ENCODE data around the gene RB1. TPM values are rescaled to one million over a fixed set of nuclear protein-coding genes. Genes with fewer than 3 reads are reported as not detected.

RB1 gene
- total and polyA plus RNA-seq, 11 donors, result 8.5 to 52.1 (median 26.7) TPM

DNA sequence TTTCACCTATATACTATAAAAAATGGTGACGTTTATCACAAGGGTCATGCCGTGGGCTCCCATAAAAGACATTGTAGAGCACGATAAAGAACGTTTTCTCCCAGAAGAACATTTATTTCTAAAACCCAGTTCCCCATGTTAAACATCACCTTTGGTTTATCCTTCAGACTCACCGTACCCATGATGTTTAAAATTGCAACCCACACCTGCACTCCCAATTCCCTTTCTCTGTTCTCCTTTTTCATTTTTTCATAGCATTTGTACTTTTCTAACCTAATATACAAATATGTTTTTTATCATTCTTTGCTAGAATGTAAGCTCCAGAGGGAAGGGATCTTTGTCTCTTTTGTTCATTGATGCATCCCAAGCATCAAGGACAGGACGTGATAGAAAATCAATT is 227.3 kb downstream of the RB1 start:
- peak overlapping the region in 10 of 12 donors; percentile 95 to 99 (median 98) for H3K27ac ChIP-seq
- TF ChIP-seq, protein P1, sequence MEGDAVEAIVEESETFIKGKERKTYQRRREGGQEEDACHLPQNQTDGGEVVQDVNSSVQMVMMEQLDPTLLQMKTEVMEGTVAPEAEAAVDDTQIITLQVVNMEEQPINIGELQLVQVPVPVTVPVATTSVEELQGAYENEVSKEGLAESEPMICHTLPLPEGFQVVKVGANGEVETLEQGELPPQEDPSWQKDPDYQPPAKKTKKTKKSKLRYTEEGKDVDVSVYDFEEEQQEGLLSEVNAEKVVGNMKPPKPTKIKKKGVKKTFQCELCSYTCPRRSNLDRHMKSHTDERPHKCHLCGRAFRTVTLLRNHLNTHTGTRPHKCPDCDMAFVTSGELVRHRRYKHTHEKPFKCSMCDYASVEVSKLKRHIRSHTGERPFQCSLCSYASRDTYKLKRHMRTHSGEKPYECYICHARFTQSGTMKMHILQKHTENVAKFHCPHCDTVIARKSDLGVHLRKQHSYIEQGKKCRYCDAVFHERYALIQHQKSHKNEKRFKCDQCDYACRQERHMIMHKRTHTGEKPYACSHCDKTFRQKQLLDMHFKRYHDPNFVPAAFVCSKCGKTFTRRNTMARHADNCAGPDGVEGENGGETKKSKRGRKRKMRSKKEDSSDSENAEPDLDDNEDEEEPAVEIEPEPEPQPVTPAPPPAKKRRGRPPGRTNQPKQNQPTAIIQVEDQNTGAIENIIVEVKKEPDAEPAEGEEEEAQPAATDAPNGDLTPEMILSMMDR (IDR thresholded peaks at IDR 0.05), result no peak
- TF ChIP-seq POLR2A (IDR thresholded peaks at IDR 0.05), result no peak
- WGBS, 4 donors, result 75 to 92% (median 84%) methylated on average over 6 of the region's 6 CpGs

More for the DNA sequence above, 227.3 kb downstream of the RB1 start:
- H3K36me3 ChIP-seq, result no peaks in the 10 kb centered on the region
- H3K27me3 ChIP-seq, result no peaks in the 10 kb centered on the region
- intact Hi-C loops (cut with DNase I), result loop anchor here in 6 of 10 donors (5.0 kb wide), 7 partner anchors 36 to 299 kb away; partner anchors contain the start of genes ITM2B (in 1 of the 6) and LPAR6 (in 1 of the 6)
- DNase-seq, result no peak
- peak overlapping the region in 7 of 12 donors; percentile 59 to 83 (median 74) for H3K4me3 ChIP-seq
- H3K4me1 ChIP-seq, result peaks cover 0 to 70% (median 26%) of the 10 kb centered on the region in 12 donors
- no peaks in the 10 kb centered on the region for H3K9me3 ChIP-seq
- no peak for ATAC-seq

Other genes with a start within 250 kb of the RB1 start
- gene MED4, start 208.6 kb upstream of the RB1 start, total RNA-seq, result 10 to 100 TPM; 24.9 to 50.3 (median 46.0) TPM
- gene MED4, start 208.6 kb upstream of the RB1 start, polyA plus RNA-seq, result 10 to 100 TPM; 48.9 to 50.6 TPM
- 100 to 1,000 TPM; 402 to 772 (median 504) TPM for gene ITM2B, start 70.5 kb upstream of the RB1 start, total RNA-seq
- gene ITM2B, start 70.5 kb upstream of the RB1 start, polyA plus RNA-seq, result 100 to 1,000 TPM; 255 to 338 TPM
- 10 to 100 TPM in 8 of 9 donors, 1 to 10 TPM in 1; 6.7 to 47.9 (median 16.6) TPM for gene LPAR6, start 109.4 kb downstream of the RB1 start, total RNA-seq
- gene LPAR6, start 109.4 kb downstream of the RB1 start, polyA plus RNA-seq, result 10 to 100 TPM in 1 of 2 donors, 1 to 10 TPM in 1; 9.8 to 17.0 TPM
- gene RCBTB2, start 229.3 kb downstream of the RB1 start, total RNA-seq, result 10 to 100 TPM in 6 of 9 donors, 1 to 10 TPM in 3; 5.9 to 16.2 (median 11.8) TPM
- gene RCBTB2, start 229.3 kb downstream of the RB1 start, polyA plus RNA-seq, result 10 to 100 TPM in 1 of 2 donors, 1 to 10 TPM in 1; 6.9 to 11.5 TPM